WTC11 (cell line): ENCODE measurements around the gene MMP17. TPM values are rescaled to one million over a fixed set of nuclear protein-coding genes. Genes with fewer than 3 reads are reported as not detected.

Experiments used
- ATF1 ChIP-seq: sonication (generic); formaldehyde crosslinking; IDR thresholded peaks from 2 replicates; pipeline ENCODE4 v1.8.1; 2023; ENCODE audit warnings: mild to moderate bottlenecking, moderate library complexity, missing genetic modification reagents
- ELF4 ChIP-seq: sonication (generic); formaldehyde crosslinking; IDR thresholded peaks from 2 replicates; pipeline ENCODE4 v1.8.1; 2022; ENCODE audit warnings: low read depth, mild to moderate bottlenecking, moderate library complexity, missing genetic modification reagents
- EMX1 ChIP-seq: fragments of 250-450 bp; sonication (Bioruptor Pico); IDR thresholded peaks from 2 replicates; pipeline ENCODE4 v1.8.0; 2021; ENCODE audit warnings: mild to moderate bottlenecking
- ETV6 ChIP-seq: sonication (generic); formaldehyde crosslinking; IDR thresholded peaks from 2 replicates; pipeline ENCODE4 v1.8.1; 2022; ENCODE audit warnings: mild to moderate bottlenecking, missing genetic modification reagents
- GTF2I ChIP-seq: fragments of 250-450 bp; sonication (Bioruptor Pico); conservative IDR thresholded peaks from 2 replicates; pipeline ENCODE4 v1.4.0; 2021; ENCODE audit warnings: mild to moderate bottlenecking
- NR1H2 ChIP-seq: sonication (generic); formaldehyde crosslinking; IDR thresholded peaks from 2 replicates; pipeline ENCODE4 v1.9.0; 2021; ENCODE audit warnings: mild to moderate bottlenecking, moderate library complexity, missing genetic modification reagents
- PRDM15 ChIP-seq: sonication (generic); formaldehyde crosslinking; IDR thresholded peaks from 2 replicates; pipeline ENCODE4 v1.8.0; 2022; ENCODE audit warnings: missing genetic modification reagents
- SMAD4 ChIP-seq: sonication (generic); formaldehyde crosslinking; IDR thresholded peaks from 2 replicates; pipeline ENCODE4 v1.8.0; 2022; ENCODE audit warnings: mild to moderate bottlenecking, missing genetic modification reagents
- TEAD1 ChIP-seq: sonication (generic); formaldehyde crosslinking; IDR thresholded peaks from 2 replicates; pipeline ENCODE4 v1.8.0; 2022; ENCODE audit warnings: mild to moderate bottlenecking, missing genetic modification reagents
- ZBTB43 ChIP-seq: sonication (generic); formaldehyde crosslinking; IDR thresholded peaks from 2 replicates; pipeline ENCODE4 v1.8.1; 2023; ENCODE audit warnings: mild to moderate bottlenecking, missing genetic modification reagents
- total RNA-seq: library from RNA; stranded (reverse); gene quantifications from 3 replicates; pipeline ENCODE4 v1.2.3, GENCODE V29; 2021
- TF ChIP-seq, protein P1 (sequence below): fragments of 250-450 bp; sonication (Bioruptor Pico); IDR thresholded peaks from 2 replicates; pipeline ENCODE4 v1.9.0; 2021; ENCODE audit warnings: mild to moderate bottlenecking, borderline replicate concordance
- TF ChIP-seq, protein P2 (sequence below): sonication (generic); formaldehyde crosslinking; conservative IDR thresholded peaks from 2 replicates; pipeline ENCODE4 v1.8.1; 2022; ENCODE audit warnings: mild to moderate bottlenecking, missing genetic modification reagents
- TF ChIP-seq, protein P3 (sequence below): sonication (generic); formaldehyde crosslinking; IDR thresholded peaks from 2 replicates; pipeline ENCODE4 v1.8.1; 2022; ENCODE audit warnings: low read depth, mild to moderate bottlenecking, moderate library complexity, missing genetic modification reagents, borderline replicate concordance
- TF ChIP-seq, protein P4 (sequence below): sonication (generic); formaldehyde crosslinking; IDR thresholded peaks from 2 replicates; pipeline ENCODE4 v1.8.1; 2022; ENCODE audit warnings: missing genetic modification reagents, borderline replicate concordance

MMP17 gene
- total RNA-seq, 1 experiment from 2014 or later: 67.1 TPM

DNA sequence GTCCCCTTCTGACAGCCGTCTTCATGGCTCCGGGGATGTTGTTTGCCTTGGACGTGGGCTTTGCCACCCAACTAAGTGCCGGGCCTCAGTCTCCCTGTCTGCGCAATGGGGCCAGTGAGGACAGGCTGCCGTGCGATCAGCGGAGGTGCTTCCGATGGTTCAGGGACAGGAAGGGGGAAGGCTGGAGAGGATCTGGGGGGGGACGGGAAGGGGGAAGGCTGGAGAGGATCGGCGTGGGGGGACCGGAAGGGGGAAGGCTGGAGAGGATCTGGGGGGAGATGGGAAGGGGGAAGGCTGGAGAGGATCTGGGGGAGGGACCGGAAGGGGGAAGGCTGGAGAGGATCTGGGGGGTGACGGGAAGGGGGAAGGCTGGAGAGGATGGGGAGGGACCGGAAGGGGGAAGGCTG lies 3.4 kb downstream of the MMP17 start (continued):
- TF ChIP-seq, protein P1, sequence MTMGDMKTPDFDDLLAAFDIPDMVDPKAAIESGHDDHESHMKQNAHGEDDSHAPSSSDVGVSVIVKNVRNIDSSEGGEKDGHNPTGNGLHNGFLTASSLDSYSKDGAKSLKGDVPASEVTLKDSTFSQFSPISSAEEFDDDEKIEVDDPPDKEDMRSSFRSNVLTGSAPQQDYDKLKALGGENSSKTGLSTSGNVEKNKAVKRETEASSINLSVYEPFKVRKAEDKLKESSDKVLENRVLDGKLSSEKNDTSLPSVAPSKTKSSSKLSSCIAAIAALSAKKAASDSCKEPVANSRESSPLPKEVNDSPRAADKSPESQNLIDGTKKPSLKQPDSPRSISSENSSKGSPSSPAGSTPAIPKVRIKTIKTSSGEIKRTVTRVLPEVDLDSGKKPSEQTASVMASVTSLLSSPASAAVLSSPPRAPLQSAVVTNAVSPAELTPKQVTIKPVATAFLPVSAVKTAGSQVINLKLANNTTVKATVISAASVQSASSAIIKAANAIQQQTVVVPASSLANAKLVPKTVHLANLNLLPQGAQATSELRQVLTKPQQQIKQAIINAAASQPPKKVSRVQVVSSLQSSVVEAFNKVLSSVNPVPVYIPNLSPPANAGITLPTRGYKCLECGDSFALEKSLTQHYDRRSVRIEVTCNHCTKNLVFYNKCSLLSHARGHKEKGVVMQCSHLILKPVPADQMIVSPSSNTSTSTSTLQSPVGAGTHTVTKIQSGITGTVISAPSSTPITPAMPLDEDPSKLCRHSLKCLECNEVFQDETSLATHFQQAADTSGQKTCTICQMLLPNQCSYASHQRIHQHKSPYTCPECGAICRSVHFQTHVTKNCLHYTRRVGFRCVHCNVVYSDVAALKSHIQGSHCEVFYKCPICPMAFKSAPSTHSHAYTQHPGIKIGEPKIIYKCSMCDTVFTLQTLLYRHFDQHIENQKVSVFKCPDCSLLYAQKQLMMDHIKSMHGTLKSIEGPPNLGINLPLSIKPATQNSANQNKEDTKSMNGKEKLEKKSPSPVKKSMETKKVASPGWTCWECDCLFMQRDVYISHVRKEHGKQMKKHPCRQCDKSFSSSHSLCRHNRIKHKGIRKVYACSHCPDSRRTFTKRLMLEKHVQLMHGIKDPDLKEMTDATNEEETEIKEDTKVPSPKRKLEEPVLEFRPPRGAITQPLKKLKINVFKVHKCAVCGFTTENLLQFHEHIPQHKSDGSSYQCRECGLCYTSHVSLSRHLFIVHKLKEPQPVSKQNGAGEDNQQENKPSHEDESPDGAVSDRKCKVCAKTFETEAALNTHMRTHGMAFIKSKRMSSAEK (CRISPR knock-in tag): no peak
- TF ChIP-seq NR1H2: no peak
- no peak for TF ChIP-seq GTF2I (CRISPR knock-in tag)
- TF ChIP-seq ZBTB43 (CRISPR knock-in tag): no peak
- TF ChIP-seq EMX1 (CRISPR knock-in tag): no peak
- TF ChIP-seq ETV6 (CRISPR knock-in tag): no peak
- TF ChIP-seq, protein P2, sequence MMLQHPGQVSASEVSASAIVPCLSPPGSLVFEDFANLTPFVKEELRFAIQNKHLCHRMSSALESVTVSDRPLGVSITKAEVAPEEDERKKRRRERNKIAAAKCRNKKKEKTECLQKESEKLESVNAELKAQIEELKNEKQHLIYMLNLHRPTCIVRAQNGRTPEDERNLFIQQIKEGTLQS: no peak
- no peak for TF ChIP-seq ATF1
- TF ChIP-seq, protein P3, sequence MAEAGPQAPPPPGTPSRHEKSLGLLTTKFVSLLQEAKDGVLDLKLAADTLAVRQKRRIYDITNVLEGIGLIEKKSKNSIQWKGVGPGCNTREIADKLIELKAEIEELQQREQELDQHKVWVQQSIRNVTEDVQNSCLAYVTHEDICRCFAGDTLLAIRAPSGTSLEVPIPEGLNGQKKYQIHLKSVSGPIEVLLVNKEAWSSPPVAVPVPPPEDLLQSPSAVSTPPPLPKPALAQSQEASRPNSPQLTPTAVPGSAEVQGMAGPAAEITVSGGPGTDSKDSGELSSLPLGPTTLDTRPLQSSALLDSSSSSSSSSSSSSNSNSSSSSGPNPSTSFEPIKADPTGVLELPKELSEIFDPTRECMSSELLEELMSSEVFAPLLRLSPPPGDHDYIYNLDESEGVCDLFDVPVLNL: no peak
- TF ChIP-seq TEAD1 (CRISPR knock-in tag): no peak
- TF ChIP-seq PRDM15 (CRISPR knock-in tag): no peak
- no peak for TF ChIP-seq SMAD4
- TF ChIP-seq, protein P4, sequence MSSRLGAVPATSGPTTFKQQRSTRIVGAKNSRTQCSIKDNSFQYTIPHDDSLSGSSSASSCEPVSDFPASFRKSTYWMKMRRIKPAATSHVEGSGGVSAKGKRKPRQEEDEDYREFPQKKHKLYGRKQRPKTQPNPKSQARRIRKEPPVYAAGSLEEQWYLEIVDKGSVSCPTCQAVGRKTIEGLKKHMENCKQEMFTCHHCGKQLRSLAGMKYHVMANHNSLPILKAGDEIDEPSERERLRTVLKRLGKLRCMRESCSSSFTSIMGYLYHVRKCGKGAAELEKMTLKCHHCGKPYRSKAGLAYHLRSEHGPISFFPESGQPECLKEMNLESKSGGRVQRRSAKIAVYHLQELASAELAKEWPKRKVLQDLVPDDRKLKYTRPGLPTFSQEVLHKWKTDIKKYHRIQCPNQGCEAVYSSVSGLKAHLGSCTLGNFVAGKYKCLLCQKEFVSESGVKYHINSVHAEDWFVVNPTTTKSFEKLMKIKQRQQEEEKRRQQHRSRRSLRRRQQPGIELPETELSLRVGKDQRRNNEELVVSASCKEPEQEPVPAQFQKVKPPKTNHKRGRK (CRISPR knock-in tag): no peak
- TF ChIP-seq ELF4 (CRISPR knock-in tag): no peak
